Activated CD8-positive, alpha-beta T cell treated with anti-CD3 and anti-CD28 coated beads for 36 hours (primary cell): Measurements from ENCODE around the gene EEF1B2. TPM values are rescaled to one million over a fixed set of nuclear protein-coding genes. Genes with fewer than 3 reads are reported as not detected.
"Not testable (repeated sequence)": the region's sequence is repeated elsewhere in the genome, so short reads cannot be mapped to it uniquely, and the experiment has no call there.

Experiments
- ATAC-seq: fragments of 200-7000 bp; cut with Tn5 transposase; one replicate; pipeline ENCODE4 v1.10.0; 2021; ENCODE audit warnings: mild to moderate bottlenecking, moderate library complexity
- CTCF ChIA-PET: fragments of 350-600 bp; sonication (Branson Sonifier 250); formaldehyde crosslinking; loops from one replicate; lab custom pipeline; 2021; ENCODE audit warnings: antibody characterized with exemption; lab: Charles Lee
- POLR2A ChIA-PET: fragments of 350-600 bp; sonication (Branson Sonifier 250); formaldehyde crosslinking; loops from one replicate; lab custom pipeline; 2021; ENCODE audit warnings: antibody characterized with exemption; lab: Charles Lee
- DNase-seq: peaks from one replicate; pipeline ENCODE4 v3.0.0-alpha.2; 2020
- H3K27ac Mint-ChIP-seq: one replicate; pipeline ENCODE4 v1.8.0; 2021; ENCODE audit warnings: mild to moderate bottlenecking, mixed read lengths
- H3K27me3 Mint-ChIP-seq: one replicate; pipeline ENCODE4 v1.8.0; 2021; ENCODE audit warnings: mixed read lengths
- H3K36me3 Mint-ChIP-seq: one replicate; pipeline ENCODE4 v1.8.0; 2021; ENCODE audit warnings: low read depth, mixed read lengths
- H3K4me1 Mint-ChIP-seq: one replicate; pipeline ENCODE4 v1.8.0; 2021; ENCODE audit warnings: low read depth, mixed read lengths
- H3K4me3 Mint-ChIP-seq: one replicate; pipeline ENCODE4 v1.8.0; 2021; ENCODE audit warnings: mild to moderate bottlenecking, moderate library complexity, mixed read lengths
- H3K9me3 Mint-ChIP-seq: one replicate; pipeline ENCODE4 v1.8.0; 2021; ENCODE audit warnings: mixed read lengths
- intact Hi-C: fragments of 100-400 bp; cut with micrococcal nuclease; formaldehyde crosslinking; loops from one replicate; pipeline ENCODE4 v1.10.0; 2022
- total RNA-seq, 2 experiments: library from RNA; stranded (reverse); gene quantifications; one replicate each; pipeline ENCODE4 v1.2.3, GENCODE V29; 2021
- TF ChIP-seq, protein P1 (sequence below): fragments of 200-600 bp; IDR thresholded peaks from one replicate; pipeline ENCODE4 v1.8.0; 2022; ENCODE audit warnings: antibody characterized with exemption, mild to moderate bottlenecking

EEF1B2 gene
- total RNA-seq, 2 experiments from 2014 or later, result 1,168 to 1,169 TPM

DNA sequence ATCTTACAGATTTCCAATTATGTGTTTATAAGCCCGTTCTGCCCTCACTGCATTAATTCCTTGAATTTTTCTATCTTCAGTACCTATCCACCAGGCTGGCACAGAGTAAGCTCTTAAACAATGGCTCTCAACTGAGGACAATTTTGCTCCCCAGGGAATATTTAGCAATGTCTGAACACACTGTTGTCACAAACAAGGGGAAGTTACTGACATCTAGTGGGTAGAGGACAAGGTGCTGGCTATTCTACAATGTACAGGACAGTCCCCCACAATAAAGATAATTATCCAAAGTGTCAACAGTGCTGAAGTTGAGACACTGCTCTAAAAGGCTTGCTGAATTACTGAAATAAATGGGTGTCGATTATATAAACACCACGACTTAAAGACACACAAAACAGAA is 5.5 kb upstream of the EEF1B2 start:
- ChIA-PET POLR2A (interaction anchor here (0.7 kb wide), 1 partner anchor 204 kb away, joined by 3 read pairs; no protein-coding TSS in a partner anchor), CTCF (no interaction called here)
- Mint-ChIP-seq H3K27ac (no peak overlapping the region), H3K4me1 (peaks cover 28% of the 10 kb centered on the region), H3K9me3 (no peaks in the 10 kb centered on the region), H3K36me3 (peaks cover 26% of the 10 kb centered on the region), H3K4me3 (no peak overlapping the region), H3K27me3 (no peaks in the 10 kb centered on the region)
- DNase-seq (no peak), ATAC-seq (no peak)
- intact Hi-C loops, result no loop called here
- TF ChIP-seq, protein P1, sequence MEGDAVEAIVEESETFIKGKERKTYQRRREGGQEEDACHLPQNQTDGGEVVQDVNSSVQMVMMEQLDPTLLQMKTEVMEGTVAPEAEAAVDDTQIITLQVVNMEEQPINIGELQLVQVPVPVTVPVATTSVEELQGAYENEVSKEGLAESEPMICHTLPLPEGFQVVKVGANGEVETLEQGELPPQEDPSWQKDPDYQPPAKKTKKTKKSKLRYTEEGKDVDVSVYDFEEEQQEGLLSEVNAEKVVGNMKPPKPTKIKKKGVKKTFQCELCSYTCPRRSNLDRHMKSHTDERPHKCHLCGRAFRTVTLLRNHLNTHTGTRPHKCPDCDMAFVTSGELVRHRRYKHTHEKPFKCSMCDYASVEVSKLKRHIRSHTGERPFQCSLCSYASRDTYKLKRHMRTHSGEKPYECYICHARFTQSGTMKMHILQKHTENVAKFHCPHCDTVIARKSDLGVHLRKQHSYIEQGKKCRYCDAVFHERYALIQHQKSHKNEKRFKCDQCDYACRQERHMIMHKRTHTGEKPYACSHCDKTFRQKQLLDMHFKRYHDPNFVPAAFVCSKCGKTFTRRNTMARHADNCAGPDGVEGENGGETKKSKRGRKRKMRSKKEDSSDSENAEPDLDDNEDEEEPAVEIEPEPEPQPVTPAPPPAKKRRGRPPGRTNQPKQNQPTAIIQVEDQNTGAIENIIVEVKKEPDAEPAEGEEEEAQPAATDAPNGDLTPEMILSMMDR, result no peak

DNA sequence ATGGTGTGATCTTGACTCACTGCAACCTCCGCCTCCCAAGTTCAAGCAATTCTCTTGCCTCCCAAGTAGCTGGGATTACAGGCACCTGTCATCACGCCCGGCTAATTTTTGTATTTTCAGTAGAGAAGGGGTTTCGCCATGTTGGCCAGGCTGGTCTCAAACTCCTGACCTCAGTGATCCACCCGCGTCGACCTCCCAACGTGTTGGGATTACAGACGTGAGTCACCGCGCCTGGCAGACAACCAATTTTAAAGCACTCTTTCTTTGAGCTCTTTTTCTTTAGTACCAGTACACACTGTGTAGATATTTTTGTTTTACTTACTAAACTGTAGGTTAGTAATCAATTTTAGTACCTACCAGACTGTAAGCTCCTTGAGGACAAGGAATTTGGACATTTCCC is 2.7 kb upstream of the EEF1B2 start:
- CTCF ChIA-PET, DNase-seq, intact Hi-C loops, H3K27me3 Mint-ChIP-seq, H3K27ac Mint-ChIP-seq, ATAC-seq, H3K9me3 Mint-ChIP-seq: not testable (repeated sequence)
- peaks cover 37% of the 10 kb centered on the region for H3K36me3 Mint-ChIP-seq
- POLR2A ChIA-PET, result interaction anchor here (1.1 to 1.5 kb wide), 2 partner anchors 20 to 68 kb away, joined by 3 read pairs; no protein-coding TSS in a partner anchor
- peaks cover 33% of the 10 kb centered on the region for H3K4me1 Mint-ChIP-seq
- peak overlapping the region; percentile 75 for H3K4me3 Mint-ChIP-seq

DNA sequence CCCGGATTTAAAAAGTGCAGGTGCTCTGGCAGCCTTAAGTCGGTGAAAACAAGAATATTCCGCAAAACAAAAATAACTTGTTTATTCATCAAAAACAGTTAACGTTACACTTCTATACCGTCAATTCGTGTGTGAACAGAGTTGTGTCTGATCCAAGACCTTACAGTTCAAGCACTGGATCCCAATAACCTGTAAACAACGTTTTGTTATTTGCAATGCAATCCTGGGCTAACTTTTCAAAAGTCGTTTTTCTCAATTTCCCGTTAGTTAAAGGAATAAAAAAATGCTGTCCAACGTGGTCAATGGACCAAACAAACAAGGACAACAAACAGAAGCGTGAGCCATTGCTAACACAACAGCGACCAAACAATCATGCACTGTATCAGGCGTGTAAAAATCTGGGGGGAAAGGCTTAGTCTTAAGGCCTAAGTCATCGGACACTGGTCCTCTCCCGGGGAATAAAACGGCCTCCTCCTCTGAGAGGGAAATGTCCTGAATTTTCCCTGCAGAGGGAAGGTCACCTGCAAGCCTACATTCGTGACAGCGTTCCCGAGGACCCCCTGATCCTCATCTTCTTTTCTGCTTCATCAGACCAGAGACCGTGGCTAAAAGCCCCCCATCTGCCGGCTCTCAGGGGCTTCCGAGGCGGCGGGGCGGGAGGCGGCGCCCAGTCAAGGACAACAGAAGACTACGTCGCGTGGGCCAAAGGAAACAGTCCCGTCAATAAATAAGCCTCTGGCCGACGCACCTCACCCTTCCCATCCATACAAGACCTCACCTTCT is 941 bp upstream of the EEF1B2 start:
- no peak for DNase-seq
- CTCF ChIA-PET, result no interaction called here
- Mint-ChIP-seq H3K4me1 (peaks cover 50% of the 10 kb centered on the region), H3K27ac (peak overlapping the region; percentile 98), H3K9me3 (no peaks in the 10 kb centered on the region), H3K36me3 (peaks cover 54% of the 10 kb centered on the region), H3K4me3 (peak overlapping the region; percentile 75), H3K27me3 (no peaks in the 10 kb centered on the region)
- POLR2A ChIA-PET, result no interaction called here
- ATAC-seq, result peak; percentile 9
- TF ChIP-seq, protein P1, result no peak
- intact Hi-C loops, result loop anchor here (2.0 kb wide), 1 partner anchor 72 kb away; the partner anchor contains the start of gene INO80D

DNA sequence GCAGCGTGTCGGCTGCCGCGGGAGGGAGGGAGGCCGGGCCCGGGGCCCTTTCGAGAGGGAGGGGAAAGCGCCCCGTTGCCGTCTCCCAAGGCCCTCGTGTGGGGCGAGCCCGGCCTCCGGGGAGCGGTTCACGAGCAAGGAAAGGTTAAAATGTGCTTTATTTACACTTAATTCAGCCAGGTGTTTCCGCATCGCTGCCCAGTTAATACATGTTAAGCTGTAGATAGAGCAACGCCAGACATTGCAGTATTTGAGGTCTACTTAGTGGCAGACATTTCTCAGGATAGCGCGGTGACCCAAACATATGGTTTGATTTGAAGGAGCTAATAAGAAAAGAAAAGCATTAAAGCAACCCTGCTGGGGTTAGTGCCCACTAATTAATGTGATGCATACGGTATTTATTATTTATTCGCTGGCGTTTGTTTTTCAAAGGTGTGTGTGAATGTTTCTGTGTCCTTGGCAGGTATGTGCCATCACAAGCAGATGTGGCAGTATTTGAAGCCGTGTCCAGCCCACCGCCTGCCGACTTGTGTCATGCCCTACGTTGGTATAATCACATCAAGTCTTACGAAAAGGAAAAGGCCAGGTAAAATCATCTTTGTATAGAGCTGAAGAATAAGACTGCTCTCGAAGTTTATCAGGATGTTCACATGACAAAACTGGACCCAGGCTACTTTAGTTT is 571 bp downstream of the EEF1B2 start:
- H3K27me3 Mint-ChIP-seq, result no peaks in the 10 kb centered on the region
- ATAC-seq, result peak; percentile 35
- H3K27ac Mint-ChIP-seq, result peak overlapping the region; percentile 98
- TF ChIP-seq, protein P1, result no peak
- CTCF ChIA-PET, result interaction anchor here (1.2 kb wide), 1 partner anchor 74 kb away, joined by 4 read pairs; the partner anchor contains the start of gene INO80D
- peak overlapping the region; percentile 75 for H3K4me3 Mint-ChIP-seq
- POLR2A ChIA-PET, result interaction anchor here (0.7 to 2.3 kb wide), 6 partner anchors 15 to 81 kb away, joined by 3 to 12 read pairs (median 4); partner anchors contain the start of gene INO80D
- H3K4me1 Mint-ChIP-seq, result peaks cover 48% of the 10 kb centered on the region
- peaks cover 57% of the 10 kb centered on the region for H3K36me3 Mint-ChIP-seq
- DNase-seq, result peak; percentile 16
- intact Hi-C loops, result no loop called here
- H3K9me3 Mint-ChIP-seq, result no peaks in the 10 kb centered on the region

DNA sequence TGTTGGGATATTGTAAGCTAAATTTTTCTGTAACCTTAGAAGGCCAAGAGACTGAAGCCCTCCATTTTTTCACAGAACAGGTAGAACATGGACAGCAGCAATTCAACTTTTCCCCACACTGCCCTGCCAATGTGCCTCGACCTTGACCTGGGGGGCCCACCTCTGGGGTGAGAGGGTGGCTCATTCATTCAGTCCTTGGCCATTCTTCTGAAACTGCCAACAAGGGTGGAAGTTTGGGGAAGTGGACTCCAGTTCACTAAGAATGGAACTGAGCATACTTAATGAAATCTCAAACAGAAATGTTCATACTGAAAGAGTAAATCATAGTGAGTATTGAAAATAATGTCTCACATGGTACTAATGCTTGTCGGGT is 1.1 kb downstream of the EEF1B2 start:
- peak overlapping the region; percentile 98 for H3K27ac Mint-ChIP-seq
- ATAC-seq, result no peak
- intact Hi-C loops, result no loop called here
- peaks cover 59% of the 10 kb centered on the region for H3K36me3 Mint-ChIP-seq
- peak overlapping the region; percentile 75 for H3K4me3 Mint-ChIP-seq
- ChIA-PET CTCF (interaction anchor here (1.2 kb wide), 1 partner anchor 74 kb away, joined by 4 read pairs; the partner anchor contains the start of gene INO80D), POLR2A (interaction anchor here (0.7 to 2.3 kb wide), 7 partner anchors 9 to 81 kb away, joined by 3 to 12 read pairs (median 3); partner anchors contain the start of gene INO80D)
- H3K9me3 Mint-ChIP-seq, result no peaks in the 10 kb centered on the region
- no peaks in the 10 kb centered on the region for H3K27me3 Mint-ChIP-seq
- H3K4me1 Mint-ChIP-seq, result peaks cover 48% of the 10 kb centered on the region
- TF ChIP-seq, protein P1, result no peak
- peak; percentile 12 for DNase-seq

DNA sequence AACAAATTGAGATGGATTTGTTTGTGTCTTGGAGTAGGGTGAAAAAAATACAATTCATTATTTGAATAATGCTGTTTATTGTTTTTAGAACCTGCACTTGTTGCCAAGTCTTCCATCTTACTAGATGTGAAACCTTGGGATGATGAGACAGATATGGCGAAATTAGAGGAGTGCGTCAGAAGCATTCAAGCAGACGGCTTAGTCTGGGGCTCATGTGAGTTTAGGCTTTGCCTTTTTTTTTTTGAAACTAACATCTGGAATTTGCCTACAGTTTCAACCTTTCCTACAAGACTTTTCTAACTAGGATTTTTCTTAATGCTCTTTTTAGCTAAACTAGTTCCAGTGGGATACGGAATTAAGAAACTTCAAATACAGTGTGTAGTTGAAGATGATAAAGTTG is 2.7 kb downstream of the EEF1B2 start:
- intact Hi-C loops, CTCF ChIA-PET: not testable (repeated sequence)

More for the DNA sequence above, 2.7 kb downstream of the EEF1B2 start:
- H3K9me3 Mint-ChIP-seq, DNase-seq, ATAC-seq, H3K27me3 Mint-ChIP-seq: not testable (repeated sequence)
- H3K4me3 Mint-ChIP-seq, result peak overlapping the region; percentile 75
- H3K4me1 Mint-ChIP-seq, result peaks cover 39% of the 10 kb centered on the region
- peaks cover 58% of the 10 kb centered on the region for H3K36me3 Mint-ChIP-seq
- POLR2A ChIA-PET, result interaction anchor here (0.7 to 1.4 kb wide), 3 partner anchors 76 to 557 kb away, joined by 3 to 5 read pairs (median 3); partner anchors contain the start of gene INO80D
- peak overlapping the region; percentile 63 for H3K27ac Mint-ChIP-seq
